Measurements from ENCODE around the gene GOLGA6L26.
"Not testable (repeated sequence)": the region's sequence is repeated elsewhere in the genome, so short reads cannot be mapped to it uniquely, and the experiment has no call there.

The GOLGA6L26 gene

GRCh38 chr15:23334096-23334495, at the start of gene GOLGA6L26:
Gene GOLGA6L26, minus strand, starts transcription at chr15:23334196. Its CDS starts 61 bp downstream, at chr15:23334135.
- DNase-seq = not testable (repeated sequence)

GRCh38 chr15:23381192-23381591, 47.2 kb upstream of the GOLGA6L26 start:
- DNase-seq = not testable (repeated sequence)

GRCh38 chr15:23380700-23381099, 46.7 kb upstream of the GOLGA6L26 start:
- DNase-seq = not testable (repeated sequence)

- not testable (repeated sequence) for DNase-seq
These were observed 45.0 kb upstream of the GOLGA6L26 start for GRCh38 chr15:23378946-23379345.

- not testable (repeated sequence) for DNase-seq
These were observed 40.2 kb upstream of the GOLGA6L26 start for GRCh38 chr15:23374226-23374625.

GRCh38 chr15:23372891-23373600, 39.0 kb upstream of the GOLGA6L26 start:
- not testable (repeated sequence) for DNase-seq

- DNase-seq = no peak
These were observed 38.3 kb upstream of the GOLGA6L26 start for GRCh38 chr15:23372284-23372683.

- DNase-seq = not testable (repeated sequence)
These were observed 37.9 kb upstream of the GOLGA6L26 start for GRCh38 chr15:23371868-23372267.

GRCh38 chr15:23371134-23371533, 37.1 kb upstream of the GOLGA6L26 start:
- DNase-seq = not testable (repeated sequence)

- no peak for DNase-seq
These were observed 36.6 kb upstream of the GOLGA6L26 start for GRCh38 chr15:23370578-23370977.

GRCh38 chr15:23364261-23364660, 30.3 kb upstream of the GOLGA6L26 start:
- DNase-seq = not testable (repeated sequence)

GRCh38 chr15:23362622-23363021, 28.6 kb upstream of the GOLGA6L26 start:
- DNase-seq = not testable (repeated sequence)

- not testable (repeated sequence) for DNase-seq
These were observed 20.5 kb upstream of the GOLGA6L26 start, which contains the start of gene GOLGA8S for GRCh38 chr15:23354448-23354847. Gene GOLGA8S, plus strand, starts transcription at chr15:23354748. Its CDS starts 62 bp downstream, at chr15:23354810.

- DNase-seq = not testable (repeated sequence)
These were observed 22.8 kb downstream of the GOLGA6L26 start for GRCh38 chr15:23311233-23311632.

- peak; percentile 75 for DNase-seq
These were observed 28.1 kb downstream of the GOLGA6L26 start for GRCh38 chr15:23305921-23306320.

- not testable (repeated sequence) for DNase-seq
These were observed 29.2 kb downstream of the GOLGA6L26 start for GRCh38 chr15:23304805-23305204.

- not testable (repeated sequence) for DNase-seq
These were observed 29.7 kb downstream of the GOLGA6L26 start for GRCh38 chr15:23304267-23304666.

GRCh38 chr15:23303654-23304053, 30.3 kb downstream of the GOLGA6L26 start:
- DNase-seq = peak; percentile 60

- not testable (repeated sequence) for DNase-seq
These were observed 30.8 kb downstream of the GOLGA6L26 start for GRCh38 chr15:23303246-23303645.
